ENCODE data around the gene SSB.
"Not testable (repeated sequence)": the region's sequence is repeated elsewhere in the genome, so short reads cannot be mapped to it uniquely, and the experiment has no call there.

Gene SSB

DNA sequence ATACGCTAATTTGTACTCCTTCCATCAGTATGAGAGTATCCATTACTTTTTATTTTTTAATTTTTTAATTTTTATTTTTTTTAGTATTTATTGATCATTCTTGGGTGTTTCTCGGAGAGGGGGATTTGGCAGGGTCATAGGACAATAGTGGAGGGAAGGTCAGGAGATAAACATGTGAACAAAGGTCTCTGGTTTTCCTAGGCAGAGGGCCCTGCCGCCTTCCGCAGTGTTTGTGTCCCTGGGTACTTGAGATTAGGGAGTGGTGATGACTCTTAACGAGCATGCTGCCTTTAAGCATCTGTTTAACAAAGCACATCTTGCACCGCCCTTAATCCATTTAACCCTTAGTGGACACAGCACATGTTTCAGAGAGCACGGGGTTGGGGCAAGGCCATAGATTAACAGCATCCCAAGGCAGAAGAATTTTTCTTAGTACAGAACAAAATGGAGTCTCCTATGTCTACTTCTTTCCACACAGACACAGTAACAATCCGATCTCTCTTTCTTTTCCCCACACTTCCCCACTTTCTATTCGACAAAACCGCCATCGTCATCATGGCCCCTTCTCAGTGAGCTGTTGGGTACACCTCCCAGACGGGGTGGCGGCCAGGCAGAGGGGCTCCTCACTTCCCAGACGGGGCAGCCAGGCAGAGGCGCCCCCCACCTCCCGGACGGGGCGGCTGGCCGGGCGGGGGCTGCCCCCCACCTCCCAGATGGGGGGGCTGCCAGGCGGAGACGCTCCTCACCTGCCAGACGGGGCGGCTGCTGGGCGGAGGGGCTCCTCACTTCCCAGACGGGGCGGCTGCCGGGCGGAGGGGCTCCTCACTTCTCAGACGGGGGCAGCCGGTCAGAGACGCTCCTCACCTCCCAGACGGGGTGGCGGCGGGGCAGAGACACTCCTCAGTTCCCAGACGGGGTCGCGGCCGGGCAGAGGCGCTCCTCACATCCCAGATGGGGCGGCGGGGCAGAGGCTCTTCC lies 56.9 kb downstream of the SSB start:
- H3K9me3 ChIP-seq (ENCODE audit: control insufficient read depth in 2 of 2, low read length in 2 of 2); H3K27ac ChIP-seq (ENCODE audit: low read length); H3K9ac ChIP-seq (ENCODE audit: low read length in 2 of 2); H3K4me1 ChIP-seq (ENCODE audit: control insufficient read depth, insufficient read depth, low read length); H3K36me3 ChIP-seq (ENCODE audit: control insufficient read depth in 2 of 2, insufficient read depth in 2 of 2, low read length in 2 of 2); H3K27me3 ChIP-seq (ENCODE audit: control insufficient read depth in 1 of 2, insufficient read depth in 2 of 2, low read length in 2 of 2); H3K4me3 ChIP-seq (ENCODE audit: low read length in 2 of 2): not testable (repeated sequence)

GRCh38 chr2:169859423-169859822 lies 60.8 kb downstream of the SSB start:
- Histone ChIP-seq H3K4me3 (ENCODE audit: low read length in 2 of 2) (no peak overlapping the region), H3K36me3 (ENCODE audit: control insufficient read depth in 2 of 2, insufficient read depth in 2 of 2, low read length in 2 of 2) (no peaks in the 10 kb centered on the region), H3K9ac (ENCODE audit: low read length in 2 of 2) (no peak overlapping the region), H3K9me3 (ENCODE audit: control insufficient read depth in 2 of 2, low read length in 2 of 2) (no peaks in the 10 kb centered on the region), H3K27ac (ENCODE audit: low read length) (no peak overlapping the region), H3K27me3 (ENCODE audit: control insufficient read depth in 1 of 2, insufficient read depth in 2 of 2, low read length in 2 of 2) (no peaks in the 10 kb centered on the region), H3K4me1 (ENCODE audit: control insufficient read depth, insufficient read depth, low read length) (no peaks in the 10 kb centered on the region)

DNA sequence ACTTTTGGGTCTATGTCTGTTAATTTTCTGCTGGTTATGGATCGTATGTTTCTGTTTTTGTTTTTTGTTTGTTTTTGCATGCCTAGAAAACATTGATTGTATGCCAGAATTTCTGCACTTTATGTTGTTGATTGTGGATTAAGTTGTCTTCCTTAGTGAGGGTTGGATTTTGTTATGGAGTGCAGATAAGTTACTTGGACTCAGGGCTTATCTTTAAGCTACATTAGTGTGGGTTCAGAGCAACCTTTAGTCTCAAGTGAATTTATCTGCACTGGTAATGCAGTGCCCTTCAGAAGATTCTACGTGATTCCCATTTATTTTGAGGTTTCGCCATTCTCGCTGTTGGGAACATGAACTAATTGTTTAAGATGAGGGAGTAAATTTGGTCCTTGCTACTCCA lies 61.5 kb downstream of the SSB start:
- no peaks in the 10 kb centered on the region for H3K4me1 ChIP-seq (ENCODE audit: control insufficient read depth, insufficient read depth, low read length)
- no peaks in the 10 kb centered on the region for H3K27me3 ChIP-seq (ENCODE audit: control insufficient read depth in 1 of 2, insufficient read depth in 2 of 2, low read length in 2 of 2)
- H3K4me3 ChIP-seq (ENCODE audit: low read length in 2 of 2), result no peak overlapping the region
- H3K27ac ChIP-seq (ENCODE audit: low read length), result no peak overlapping the region
- no peak overlapping the region for H3K9ac ChIP-seq (ENCODE audit: low read length in 2 of 2)
- H3K36me3 ChIP-seq (ENCODE audit: control insufficient read depth in 2 of 2, insufficient read depth in 2 of 2, low read length in 2 of 2), result no peaks in the 10 kb centered on the region
- H3K9me3 ChIP-seq (ENCODE audit: control insufficient read depth in 2 of 2, low read length in 2 of 2), result no peaks in the 10 kb centered on the region

Measured in stomach smooth muscle (tissue), 2 donors.